22Rv1 (cell line): Measurements from ENCODE around the gene GNB4.
A peak's percentile ranks its signal among the peaks of the same experiment; 100 is the strongest.

Source experiments
- H3K27ac ChIP-seq: fragments of 450-650 bp; 2 replicates; pipeline ENCODE4 v1.5.1; 2017
- ZFX ChIP-seq: fragments of 450-650 bp; IDR thresholded peaks from 2 replicates; pipeline ENCODE4 v1.6.1; 2017; ENCODE audit warnings: antibody characterized with exemption, borderline replicate concordance
- TF ChIP-seq, protein P1 (sequence below): fragments of 450-650 bp; IDR thresholded peaks from 2 replicates; pipeline ENCODE4 v1.5.1; 2017; ENCODE audit warnings: mild to moderate bottlenecking

GNB4 gene

DNA sequence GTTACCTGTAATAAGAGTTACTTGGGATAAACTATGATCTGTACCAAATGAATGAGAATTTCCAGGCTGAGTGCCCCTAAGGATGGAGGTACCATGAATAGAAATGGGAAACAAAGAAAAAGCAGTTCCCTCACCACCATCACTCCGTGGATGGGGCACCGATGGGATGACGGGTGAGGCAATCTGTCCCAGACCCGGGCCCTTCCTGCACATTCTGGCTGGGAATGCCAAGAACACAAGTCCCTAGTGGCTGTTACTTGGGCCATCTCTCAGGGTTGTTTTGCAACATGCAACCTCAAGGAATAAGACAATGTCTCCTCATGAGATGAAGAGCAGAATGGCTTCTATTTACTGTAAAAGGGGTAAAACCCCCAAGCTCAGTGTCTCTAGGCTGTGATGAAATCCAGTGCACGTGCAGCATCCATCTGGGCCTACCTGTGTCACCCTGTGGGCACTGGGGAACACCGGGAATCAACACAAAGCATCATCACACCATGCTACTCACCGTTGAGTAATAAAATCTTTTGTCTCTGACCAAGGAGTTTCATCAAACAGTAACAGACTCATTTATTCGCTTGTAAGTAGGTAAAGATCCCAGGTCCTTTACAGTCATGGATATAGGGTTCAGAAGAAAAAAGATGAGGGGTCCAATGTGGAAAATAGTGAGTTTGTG lies 22.3 kb downstream of the GNB4 start:
- H3K27ac ChIP-seq, result no peak overlapping the region
- TF ChIP-seq ZFX, result no peak
- TF ChIP-seq, protein P1, sequence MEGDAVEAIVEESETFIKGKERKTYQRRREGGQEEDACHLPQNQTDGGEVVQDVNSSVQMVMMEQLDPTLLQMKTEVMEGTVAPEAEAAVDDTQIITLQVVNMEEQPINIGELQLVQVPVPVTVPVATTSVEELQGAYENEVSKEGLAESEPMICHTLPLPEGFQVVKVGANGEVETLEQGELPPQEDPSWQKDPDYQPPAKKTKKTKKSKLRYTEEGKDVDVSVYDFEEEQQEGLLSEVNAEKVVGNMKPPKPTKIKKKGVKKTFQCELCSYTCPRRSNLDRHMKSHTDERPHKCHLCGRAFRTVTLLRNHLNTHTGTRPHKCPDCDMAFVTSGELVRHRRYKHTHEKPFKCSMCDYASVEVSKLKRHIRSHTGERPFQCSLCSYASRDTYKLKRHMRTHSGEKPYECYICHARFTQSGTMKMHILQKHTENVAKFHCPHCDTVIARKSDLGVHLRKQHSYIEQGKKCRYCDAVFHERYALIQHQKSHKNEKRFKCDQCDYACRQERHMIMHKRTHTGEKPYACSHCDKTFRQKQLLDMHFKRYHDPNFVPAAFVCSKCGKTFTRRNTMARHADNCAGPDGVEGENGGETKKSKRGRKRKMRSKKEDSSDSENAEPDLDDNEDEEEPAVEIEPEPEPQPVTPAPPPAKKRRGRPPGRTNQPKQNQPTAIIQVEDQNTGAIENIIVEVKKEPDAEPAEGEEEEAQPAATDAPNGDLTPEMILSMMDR, result no peak

DNA sequence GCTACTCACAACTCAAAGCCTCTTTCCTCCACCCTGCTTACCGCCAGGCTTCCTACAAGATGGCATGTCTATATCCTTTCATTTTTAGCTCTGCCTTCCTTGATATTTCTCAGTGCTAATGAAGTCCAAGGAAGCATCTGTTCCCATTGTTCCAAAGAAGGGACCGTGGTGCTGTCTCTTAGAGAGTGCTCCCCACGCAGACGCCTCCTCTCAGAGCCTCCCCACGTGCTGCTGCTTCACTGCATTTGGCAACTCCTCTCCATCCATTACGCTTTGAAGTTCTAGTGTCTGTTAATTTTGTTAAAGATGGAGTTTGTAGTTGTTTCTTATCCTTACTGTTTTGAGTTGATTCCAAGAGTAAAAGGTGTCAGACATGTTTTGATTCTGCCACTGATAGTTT lies 26.2 kb downstream of the GNB4 start:
- no peak overlapping the region for H3K27ac ChIP-seq
- no peak for TF ChIP-seq ZFX
- TF ChIP-seq, protein P1, result no peak

DNA sequence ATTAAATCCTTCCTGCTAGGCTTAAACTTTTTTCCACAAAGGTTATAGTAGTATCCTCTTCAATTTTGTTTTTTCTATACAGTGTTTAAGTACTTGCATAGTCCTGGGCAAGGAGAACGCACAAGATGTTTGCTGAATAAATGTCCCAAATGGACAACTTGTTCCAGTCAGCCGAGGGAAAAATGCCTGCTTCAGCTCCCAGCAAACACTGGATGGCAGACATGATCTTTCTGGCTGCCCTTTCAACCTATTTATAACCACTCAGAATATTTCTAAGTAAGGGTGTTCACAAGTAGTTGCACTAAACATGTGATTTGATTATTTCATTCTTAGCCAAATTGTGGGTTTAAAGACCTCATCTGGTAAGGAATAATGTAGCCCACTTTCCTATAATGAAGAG lies 29.8 kb downstream of the GNB4 start:
- no peak overlapping the region for H3K27ac ChIP-seq
- TF ChIP-seq ZFX, result no peak
- TF ChIP-seq, protein P1, result peak; percentile 63

DNA sequence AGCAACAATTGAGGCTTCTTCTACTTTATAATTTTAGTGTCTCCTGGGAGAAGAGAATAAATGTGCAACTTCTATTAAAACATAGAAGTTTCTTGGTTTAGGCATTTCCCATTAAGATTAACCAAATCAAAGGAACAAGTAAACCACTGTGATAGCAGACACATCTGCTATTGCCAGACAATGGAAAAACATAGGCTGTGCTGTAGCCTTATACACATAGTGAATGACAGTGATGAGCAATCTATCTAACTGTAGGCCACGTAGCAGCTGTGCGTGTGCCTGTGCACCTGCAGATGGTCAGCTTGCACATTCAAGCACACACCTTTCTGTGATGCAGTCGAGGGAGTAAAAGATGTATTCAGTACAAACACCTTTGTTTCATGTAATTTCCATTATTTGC lies 32.7 kb downstream of the GNB4 start:
- no peak overlapping the region for H3K27ac ChIP-seq
- no peak for TF ChIP-seq ZFX
- TF ChIP-seq, protein P1, result no peak

DNA sequence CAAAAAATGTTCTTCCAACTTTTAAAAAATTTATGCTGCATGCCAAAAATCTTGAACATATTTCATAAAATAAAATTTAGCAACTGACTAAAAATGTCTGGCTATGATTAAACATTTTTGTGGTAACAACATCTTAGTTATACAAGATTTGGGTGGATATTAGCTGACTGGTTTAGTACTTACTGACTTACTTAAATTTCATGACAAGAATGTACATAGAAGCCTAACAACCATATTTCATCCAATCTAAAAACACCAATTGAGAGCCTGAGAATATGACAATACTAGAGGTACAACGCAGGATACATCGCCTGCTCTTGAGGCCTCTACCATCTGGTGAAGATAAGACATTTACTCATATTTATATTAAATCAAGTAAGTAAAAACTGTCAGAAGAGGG lies 34.6 kb downstream of the GNB4 start:
- TF ChIP-seq ZFX, result no peak
- TF ChIP-seq, protein P1, result no peak
- no peak overlapping the region for H3K27ac ChIP-seq

DNA sequence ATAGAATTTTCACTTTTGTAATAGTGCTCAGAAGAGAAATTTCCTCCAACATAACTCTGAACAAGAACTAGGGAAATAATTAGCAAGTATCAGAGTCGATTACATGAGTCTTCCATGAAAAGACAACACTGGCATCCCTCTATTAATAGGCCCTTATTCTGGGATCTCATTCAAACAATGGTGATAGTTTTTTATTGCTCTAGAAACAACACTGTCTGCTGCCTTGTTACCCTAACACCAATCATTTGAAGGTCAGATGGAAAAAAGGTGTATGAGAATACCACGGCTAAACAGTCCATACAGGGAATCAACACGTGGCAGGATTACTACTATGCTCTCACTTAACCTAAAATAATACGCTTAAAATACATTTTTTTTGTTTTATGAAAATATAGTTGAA lies 35.9 kb downstream of the GNB4 start:
- H3K27ac ChIP-seq, result no peak overlapping the region
- TF ChIP-seq, protein P1, result no peak
- TF ChIP-seq ZFX, result no peak

DNA sequence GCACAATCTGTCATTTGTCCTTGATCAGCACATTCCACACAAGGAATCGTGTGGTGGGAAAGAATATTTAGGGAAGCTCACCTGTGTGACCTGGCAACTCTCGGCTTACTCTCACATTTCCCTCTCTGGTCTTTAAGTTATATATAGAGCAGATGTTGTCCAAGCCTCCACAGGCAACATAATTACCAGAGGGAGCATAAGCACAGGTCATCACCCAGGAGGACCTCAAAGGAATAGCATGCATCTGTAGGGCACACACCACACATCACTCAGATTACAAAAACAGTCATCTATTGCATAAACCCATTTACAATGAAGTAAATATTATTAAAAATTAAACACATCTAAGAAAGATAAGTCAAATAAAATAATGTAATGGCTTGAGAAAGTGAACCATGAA lies 36.5 kb downstream of the GNB4 start:
- TF ChIP-seq ZFX, result no peak
- TF ChIP-seq, protein P1, result no peak
- no peak overlapping the region for H3K27ac ChIP-seq
